HG02623 (cell line): ENCODE data around the gene PSME3.
A peak's percentile ranks its signal among the peaks of the same experiment; 100 is the strongest.

ENCODE experiments used
- ATAC-seq: cut with Tn5 transposase; IDR thresholded peaks from one replicate; pipeline ENCODE4 v1.9.1; 2021; ENCODE audit warnings: moderate library complexity; ENCODE audit not compliant: unreplicated experiment

Gene PSME3

DNA sequence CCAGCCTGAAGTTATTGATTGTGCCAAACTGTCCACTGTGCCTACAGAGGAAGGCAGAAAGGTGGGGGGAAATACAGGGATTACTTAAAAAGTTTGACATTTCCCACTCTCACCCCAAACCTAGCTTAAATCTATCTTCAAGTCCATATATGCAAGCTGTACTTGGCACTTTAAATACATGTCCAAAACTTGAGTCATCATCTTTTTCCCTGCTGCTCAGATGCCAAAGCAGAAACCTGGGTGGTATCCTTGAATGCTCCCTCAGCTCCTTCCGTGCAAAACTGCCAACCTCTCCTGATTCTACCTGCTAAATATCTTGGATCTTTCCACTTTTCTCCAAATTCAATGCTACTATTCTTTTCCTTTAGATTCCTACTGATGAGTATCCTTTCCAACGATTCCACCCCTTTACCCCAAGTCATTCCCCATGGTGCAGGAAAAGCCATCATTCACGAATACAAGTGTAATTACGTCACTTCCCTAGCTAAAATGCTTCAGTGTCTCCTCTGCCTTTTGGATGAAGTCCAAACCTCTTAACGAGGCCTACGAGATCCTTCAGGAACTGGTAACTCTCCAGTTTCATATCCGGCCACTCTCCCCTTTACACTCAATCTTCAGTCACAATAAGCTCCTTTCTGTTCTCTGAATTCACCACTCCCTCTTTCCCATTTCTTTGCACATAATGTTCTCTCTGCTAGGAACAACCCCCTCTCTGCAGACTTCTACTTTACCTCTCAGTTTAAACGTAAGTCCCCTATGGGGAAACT, 18.4 kb upstream of the PSME3 start:
- ATAC-seq, result no peak

DNA sequence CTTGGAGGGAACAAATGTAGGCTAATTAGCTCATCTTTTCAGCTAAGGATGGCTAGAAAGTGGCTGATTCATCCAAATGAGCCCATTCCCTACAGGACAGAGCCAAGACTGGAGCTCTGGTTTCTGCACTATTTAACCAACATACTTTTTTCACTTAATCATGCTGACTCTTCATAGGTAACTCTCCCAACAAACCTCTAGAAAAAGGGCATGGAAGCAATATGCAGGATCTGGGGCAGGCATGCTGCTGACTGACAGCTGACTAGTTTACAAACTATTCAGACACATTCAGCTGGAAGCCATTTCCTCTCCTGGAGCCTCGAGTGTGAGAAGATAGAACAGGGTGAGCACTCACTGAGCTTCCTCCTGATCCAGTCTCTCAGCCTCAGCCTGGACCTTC, 15.3 kb upstream of the PSME3 start:
- ATAC-seq, result no peak

DNA sequence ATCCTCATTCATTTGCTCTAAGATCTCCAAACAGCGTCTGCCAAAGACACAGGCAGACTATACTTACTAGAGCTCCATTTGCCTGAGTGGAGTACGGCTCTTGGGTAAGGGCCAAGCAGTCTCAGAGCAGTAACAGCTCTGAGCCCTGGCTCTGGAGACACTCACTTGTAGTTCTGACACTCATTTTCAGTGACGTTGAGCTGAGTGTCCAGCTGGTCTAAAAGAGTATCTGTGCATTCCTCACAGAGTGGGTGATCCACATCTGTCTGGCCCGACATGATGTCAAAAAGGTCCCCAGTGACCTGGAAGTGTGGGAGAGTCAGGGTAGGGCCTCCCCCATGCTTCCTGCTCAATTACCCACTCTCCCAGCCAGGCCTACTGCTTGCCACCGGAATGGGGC, 14.8 kb upstream of the PSME3 start:
- ATAC-seq, result no peak

DNA sequence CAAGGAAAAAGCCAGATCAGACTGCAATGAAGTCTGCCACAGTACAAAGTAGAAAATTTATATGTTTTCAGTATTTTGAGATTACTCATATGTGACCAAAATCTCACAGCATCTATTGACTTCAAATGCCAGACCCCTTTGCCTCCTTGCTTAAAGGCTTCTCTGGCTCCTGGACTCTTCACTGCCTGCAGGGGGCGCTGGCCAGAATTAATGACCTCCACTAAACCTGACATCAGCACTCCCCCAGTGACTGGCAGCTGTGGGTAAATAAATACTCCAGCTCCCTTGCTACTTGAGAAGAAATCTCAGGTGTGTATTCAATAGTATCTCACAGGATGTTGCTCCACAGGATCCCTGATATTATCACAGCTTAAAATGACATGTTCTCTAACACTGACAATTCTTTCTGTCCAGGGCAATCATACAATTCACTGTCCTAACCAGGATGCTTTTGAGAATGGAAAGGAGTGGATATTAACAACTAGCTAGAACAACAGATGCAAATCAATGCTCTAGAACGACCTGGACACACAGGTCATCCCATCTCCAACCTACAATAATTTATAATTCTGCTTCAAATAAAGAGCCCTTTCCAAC, 13.2 kb upstream of the PSME3 start:
- no peak for ATAC-seq

DNA sequence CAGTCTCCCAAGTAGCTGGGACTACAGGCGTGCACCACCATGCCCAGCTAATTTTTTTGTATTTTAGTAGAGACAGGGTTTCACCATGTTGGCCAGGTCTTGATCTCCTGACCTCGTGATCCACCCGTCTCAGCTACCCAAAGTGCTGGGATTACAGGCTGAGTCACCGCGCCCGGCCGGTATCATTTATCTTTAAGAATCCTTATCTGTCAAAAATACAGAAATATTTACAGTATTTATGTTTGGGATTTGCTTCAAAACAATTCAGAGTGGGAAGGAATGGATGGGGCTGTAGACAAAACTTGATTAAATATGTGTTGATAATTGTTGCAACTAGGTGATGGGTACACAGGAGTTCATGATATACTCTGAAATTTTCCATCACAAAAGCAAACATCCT, 12.0 kb upstream of the PSME3 start:
- no peak for ATAC-seq

DNA sequence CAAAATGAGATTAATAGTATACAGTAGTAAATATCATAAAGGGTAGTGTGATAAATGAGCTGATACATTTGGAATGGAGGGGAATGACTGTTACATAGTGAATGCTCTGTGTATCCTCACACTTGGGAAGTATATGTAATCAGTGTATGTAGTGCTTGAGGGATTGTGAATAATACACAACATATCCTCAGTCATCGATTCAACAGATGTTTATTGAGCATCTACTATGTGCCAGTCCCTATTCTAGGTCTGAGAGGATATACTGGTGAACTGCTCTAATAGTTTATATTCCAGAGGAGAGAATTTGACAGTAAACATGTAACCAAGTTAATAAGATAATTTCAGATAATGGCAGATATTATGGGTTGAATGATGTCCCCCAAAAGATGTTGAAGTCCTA, 5.7 kb upstream of the PSME3 start:
- ATAC-seq, result no peak

DNA sequence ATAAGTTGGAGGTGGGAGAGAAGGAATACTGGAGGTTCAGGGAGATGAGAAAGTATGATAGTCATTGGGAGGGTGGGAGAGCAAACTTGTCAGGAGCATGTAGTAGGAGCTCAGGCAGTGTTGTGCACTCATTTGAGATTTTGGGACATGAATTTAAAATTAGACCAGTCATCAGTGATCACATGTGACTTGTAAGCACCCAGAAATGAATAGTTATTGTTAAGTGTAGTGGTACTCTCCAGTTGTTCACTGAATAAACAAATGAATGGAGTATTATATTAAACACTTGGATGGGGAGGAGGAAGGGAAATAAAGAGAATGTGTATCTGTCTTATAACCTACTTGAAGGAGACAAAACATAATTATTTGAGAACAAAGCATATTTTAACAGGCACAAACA, 2.2 kb upstream of the PSME3 start:
- ATAC-seq, result no peak

DNA sequence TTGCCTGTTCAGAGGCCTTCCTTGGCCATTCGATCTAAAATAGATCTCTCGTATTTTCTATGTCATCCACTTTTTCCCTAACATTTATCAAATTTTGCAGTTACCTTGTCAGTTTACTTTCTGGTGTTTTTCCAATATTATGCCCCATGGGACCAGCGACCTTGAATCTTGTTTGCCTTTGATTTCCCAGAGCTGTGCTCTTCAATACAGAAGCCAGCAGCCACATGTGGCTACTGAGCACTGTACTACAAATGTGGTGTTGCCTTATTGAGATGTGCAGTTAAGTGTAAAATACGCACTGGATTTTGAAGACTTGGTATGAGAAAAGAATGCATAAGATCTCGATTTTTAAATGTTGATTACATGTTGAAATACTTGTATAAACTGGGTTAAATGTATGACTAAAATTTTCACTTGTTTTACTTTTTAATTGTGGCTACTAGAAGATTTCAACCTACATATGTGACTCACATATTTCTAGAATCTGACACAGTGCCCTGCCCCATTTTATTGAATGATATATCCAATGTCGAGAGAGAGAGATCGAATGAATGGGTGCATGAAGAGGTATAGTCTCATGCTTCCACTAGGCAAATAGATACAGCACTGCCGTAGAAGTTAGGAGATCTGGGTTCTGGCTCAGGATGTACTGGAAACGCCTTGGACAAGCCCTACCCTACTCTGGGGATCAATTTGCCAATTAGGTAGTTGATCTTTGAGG, 824 bp upstream of the PSME3 start:
- ATAC-seq, result no peak

DNA sequence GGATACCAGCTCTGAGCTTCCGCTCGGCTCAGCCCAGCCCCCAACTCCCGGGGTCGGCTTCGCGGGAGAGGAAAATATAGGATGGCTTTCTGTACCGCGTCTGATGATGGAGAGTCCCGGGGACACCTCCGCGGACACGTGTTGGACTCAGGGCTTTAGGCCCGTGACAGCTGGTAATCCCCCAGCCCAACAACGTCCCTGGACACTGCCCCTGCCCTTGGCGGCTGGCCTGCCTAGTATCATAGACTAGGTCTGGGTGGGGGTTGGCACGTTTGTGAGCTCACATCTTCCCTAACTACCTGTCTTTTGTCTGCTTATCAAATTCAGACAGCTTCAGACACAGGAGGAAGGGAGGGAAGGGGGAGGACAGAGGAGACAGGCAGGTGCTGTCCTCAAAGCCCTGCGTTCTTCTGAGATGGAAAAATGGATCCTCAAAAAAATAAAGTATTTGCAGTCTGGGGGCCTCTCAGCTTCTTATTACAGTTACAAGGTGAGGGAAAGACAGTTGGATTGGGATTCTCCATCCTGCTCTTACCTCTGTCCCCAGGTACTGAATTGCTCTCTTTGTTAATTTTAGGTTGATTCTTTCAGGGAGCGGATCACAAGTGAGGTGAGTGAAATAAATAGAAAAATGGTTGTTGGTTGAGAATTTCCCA, 698 bp downstream of the PSME3 start:
- peak; percentile 8 for ATAC-seq

DNA sequence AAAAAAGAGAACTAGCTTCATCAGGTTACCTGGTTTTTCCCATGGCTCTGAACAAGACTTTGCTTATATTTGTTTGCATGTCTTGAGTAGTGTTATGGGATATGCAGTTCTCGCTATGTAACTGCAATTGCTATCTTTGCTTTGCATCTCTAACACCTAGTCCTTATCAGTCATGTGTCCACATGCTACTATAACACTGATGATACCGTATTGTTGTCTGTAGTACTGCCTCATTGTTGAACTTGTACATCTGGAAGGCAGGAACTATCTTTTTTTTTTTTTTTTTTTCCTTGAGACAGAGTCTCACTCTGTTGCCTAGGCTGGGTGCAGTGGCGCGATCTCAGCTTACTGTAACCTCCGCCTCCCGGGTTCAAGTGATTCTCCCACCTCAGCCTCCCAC, 2.5 kb downstream of the PSME3 start:
- ATAC-seq, result no peak

DNA sequence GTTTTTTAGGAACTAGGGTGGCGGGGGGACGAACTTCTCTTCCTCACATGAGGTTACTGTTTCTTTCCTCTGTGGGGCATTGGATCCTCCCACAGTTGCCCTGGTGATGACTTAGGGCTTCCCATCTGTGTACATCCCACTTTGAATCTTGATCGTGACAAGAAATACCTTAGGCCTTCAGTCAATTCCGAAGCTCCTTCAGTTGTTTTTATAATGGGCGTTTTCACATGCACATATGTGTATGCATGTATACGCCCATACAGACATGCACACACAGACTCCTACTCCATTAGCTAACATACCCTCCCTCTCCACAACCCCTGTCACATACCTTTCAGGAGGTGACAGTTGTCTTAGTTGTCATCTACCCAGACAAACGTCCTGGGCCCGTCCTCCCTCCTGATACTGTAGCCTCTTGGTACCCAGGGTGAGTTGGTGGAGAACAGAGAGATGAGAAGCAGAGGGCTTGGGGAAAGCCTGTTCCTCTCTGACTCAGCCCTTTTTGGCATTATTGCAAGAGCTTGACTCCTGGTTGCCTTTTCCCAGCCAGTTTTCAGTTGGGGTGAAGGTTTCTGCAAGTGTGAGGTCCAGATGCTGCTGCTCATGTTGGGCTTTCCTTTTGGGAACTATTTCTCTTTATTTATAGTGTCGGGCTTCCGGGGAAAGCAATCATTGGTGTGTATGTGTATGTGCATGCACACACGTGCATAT, 8.9 kb downstream of the PSME3 start:
- ATAC-seq, result no peak

DNA sequence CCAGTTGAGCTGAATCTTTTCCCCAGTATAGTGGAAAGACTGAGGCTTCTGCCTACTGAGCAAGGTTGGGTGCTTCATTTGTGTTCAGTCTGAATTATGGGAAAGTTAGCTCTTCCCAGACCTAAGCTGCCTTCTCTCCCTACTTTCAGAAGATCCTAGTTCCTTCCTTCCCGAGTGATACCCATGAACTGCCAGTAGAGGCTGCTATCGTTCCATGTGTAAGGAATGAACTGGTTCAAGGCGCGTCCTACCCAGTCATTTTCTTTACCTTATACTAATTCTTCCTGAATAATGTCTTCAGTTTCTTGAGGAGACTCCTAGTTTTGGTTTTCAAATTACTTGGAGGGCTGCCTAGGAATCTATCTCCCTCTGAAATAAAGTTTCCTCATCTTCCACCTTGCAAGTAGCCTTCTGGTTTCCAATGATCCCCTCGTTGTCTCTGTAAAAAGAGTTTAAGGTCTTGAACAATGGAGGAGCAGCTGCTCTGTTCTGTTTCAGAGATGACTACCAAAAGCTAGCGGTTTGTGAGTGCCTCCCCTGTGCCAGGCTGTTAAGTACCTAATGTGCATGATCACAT, 10.2 kb downstream of the PSME3 start:
- ATAC-seq, result no peak

DNA sequence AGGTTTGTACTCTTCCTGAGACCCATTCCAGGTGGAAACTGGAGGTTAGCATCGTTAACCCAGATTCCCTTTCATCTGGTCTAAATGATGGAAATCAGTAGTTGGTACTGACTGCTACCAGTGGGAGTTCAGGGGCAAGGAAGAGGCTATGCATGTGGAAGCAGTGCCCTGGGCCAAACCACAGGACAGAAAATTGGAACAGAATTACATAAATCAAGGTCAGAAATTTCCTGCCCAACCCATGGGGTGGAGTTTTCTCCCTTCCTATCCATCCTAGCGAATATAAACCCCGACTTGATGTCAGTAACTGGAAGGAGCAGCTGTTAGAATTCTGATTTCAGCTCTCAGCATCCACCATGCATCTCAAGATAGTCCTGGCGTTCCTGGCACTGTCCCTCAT, 11.1 kb downstream of the PSME3 start, which contains the start of gene AOC2:
AOC2 (plus strand) TSS at position 310 of the 400 bp plus-strand sequence; CDS start at position 357, 47 bp downstream.
- ATAC-seq, result no peak

DNA sequence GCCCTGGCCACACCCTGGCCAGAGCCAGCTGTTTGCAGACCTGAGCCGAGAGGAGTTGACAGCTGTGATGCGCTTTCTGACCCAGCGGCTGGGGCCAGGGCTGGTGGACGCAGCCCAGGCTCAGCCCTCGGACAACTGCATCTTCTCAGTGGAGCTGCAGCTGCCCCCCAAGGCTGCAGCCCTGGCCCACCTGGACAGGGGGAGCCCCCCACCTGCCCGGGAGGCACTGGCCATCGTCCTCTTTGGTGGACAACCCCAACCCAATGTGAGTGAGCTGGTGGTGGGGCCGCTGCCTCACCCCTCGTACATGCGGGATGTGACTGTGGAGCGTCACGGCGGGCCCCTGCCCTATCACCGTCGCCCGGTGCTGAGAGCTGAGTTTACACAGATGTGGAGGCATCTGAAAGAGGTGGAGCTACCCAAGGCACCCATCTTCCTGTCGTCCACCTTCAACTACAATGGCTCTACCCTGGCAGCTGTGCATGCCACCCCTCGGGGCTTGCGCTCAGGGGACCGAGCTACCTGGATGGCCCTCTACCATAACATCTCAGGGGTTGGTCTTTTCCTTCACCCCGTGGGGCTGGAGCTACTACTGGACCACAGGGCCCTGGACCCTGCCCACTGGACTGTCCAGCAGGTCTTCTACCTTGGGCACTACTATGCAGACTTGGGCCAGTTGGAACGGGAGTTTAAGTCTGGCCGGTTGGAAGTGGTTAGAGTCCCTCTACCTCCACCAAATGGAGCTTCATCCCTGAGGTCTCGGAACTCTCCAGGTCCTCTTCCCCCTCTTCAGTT, 11.8 kb downstream of the PSME3 start:
- ATAC-seq, result no peak

DNA sequence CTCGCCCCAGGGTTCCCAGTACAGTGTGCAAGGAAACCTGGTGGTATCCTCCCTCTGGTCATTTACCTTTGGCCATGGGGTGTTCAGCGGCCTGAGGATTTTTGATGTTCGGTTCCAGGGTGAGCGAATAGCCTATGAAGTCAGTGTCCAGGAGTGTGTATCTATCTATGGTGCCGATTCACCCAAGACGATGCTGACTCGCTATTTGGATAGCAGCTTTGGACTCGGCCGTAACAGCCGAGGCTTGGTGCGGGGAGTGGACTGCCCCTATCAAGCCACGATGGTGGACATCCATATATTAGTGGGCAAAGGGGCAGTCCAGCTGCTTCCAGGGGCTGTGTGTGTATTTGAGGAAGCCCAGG, 12.3 kb downstream of the PSME3 start:
- ATAC-seq, result no peak

DNA sequence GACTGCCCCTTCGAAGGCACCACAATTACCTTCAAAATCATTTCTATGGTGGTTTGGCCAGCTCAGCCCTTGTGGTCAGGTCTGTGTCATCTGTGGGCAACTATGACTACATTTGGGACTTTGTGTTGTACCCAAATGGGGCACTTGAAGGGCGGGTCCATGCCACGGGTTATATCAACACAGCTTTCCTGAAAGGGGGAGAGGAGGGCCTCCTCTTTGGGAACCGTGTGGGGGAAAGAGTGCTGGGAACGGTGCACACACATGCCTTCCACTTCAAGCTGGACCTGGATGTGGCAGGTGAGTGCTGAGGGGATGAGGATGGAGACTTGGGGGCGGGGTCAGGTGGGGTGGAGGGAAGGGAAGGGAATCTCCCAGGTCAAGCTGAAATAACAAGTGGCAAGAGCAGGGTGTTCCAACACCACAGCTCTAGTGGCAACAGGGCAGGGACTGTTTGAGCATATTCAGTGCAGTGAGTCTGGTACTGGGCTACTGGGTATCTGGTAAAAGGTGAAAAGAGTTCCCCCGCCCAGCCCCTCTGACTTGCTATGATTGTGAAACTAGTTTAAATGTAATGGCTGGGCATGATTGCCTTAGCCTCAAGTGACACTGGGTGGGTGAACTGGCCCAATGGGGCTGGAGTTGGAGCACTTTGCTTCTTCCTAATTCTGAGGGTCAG, 12.9 kb downstream of the PSME3 start:
- no peak for ATAC-seq

DNA sequence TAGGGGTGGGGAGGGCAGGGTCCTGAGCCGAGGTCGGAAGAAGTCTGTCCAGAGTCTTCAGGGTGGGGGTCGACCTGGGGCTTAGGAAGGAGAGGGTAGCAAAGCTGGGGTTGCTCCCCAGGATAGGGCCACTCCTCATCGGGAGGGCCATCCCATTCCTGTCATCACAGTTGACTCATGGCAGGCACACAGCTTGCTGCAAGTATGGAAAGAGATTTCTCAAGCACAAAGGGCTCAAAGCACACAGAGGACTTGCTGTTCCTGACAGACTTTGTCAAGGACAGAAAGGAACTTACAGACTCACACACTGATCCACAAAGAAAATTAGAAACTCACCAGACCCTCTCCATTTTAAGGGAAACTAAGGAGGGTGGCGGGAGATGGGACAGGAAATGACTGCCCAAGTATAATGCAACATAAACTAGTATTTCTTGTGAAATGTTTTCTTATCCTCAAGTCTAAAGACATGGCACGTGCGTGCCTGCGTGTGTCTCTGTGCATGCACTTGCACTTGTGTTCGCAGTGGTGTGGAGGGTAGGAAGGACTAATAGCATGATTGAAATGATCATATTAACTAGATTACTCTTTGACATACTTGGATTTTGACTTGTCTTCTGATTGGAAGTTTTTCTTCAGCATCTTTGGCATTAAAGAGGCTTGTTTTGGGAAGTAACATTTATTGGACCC, 13.5 kb downstream of the PSME3 start:
- ATAC-seq, result no peak

DNA sequence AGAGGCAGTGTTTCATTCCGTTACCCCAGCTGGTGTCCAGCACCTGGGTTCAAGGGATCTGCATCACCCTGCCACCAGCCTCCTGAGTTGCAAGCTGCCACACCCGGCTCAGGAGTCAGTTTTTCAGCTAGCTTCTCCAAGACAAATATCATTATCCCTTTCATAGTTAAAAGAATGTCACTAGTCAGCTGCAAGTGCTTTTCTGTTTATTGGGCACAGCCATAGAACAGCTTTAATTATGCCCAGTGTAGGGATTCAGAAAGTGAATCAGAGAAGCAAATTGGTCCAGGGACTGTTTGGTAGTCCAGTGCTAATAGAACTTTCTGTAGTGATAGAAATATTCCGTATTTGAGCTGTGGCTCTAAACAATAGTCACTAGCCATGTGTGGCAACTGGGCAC, 14.9 kb downstream of the PSME3 start:
- ATAC-seq, result no peak

DNA sequence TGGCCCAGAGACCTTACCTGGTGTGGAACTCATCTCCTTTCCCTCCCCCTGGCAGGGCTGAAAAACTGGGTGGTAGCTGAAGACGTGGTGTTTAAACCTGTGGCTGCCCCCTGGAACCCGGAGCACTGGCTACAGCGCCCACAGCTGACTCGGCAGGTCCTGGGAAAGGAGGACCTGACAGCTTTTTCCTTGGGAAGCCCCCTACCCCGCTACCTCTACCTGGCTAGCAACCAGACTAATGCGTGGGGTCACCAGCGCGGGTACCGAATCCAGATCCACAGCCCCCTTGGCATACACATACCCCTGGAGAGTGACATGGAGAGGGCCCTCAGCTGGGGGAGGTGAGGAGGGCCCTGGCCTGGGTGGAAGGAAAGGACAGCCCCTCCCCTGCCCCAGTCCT, 15.8 kb downstream of the PSME3 start:
- no peak for ATAC-seq
